22Rv1 (cell line): Measurements from ENCODE around the gene ZNF697.

Experiments used
- CTCF ChIP-seq: fragments of 450-650 bp; IDR thresholded peaks from 2 replicates; pipeline ENCODE4 v1.5.1; 2017; ENCODE audit warnings: mild to moderate bottlenecking
- ZFX ChIP-seq: fragments of 450-650 bp; IDR thresholded peaks from 2 replicates; pipeline ENCODE4 v1.6.1; 2017; ENCODE audit warnings: antibody characterized with exemption, borderline replicate concordance

DNA sequence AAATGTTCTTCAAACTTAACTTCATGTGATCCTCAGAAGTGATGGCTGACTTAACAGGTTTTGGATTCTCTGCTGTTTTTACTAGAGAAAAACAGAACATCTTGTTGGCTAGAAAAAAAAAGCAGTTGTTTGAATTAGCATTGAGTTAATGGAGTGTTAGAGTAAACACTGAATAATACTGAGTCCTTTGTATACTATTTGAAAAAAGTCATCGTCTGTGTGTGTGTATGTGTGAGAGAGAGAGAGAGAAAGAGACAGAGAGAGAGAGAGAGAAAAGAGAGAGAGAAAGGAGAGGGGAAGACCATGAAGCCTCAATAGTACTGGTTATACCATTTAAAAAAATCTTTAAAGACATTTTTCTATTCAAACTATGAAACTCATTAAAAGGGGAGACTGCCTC, 10.4 kb downstream of the ZNF697 start:
- no peak for TF ChIP-seq CTCF
- TF ChIP-seq ZFX, result no peak
